SK-N-SH (cell line): Measurements from ENCODE around the gene ADAMTS17. TPM values are rescaled to one million over a fixed set of nuclear protein-coding genes. Genes with fewer than 3 reads are reported as not detected.

ENCODE experiments used
- CTCF ChIA-PET: fragments of 300-600, 350-600 bp; formaldehyde crosslinking; extraction: SDS; loops from one replicate; lab custom pipeline; 2021; lab: Yijun Ruan, JAX
- POLR2A ChIA-PET: fragments of 350-600 bp; sonication (Branson Sonifier 250); formaldehyde crosslinking; extraction: SDS; loops from one replicate; lab custom pipeline; 2020; ENCODE audit warnings: antibody characterized with exemption, inconsistent platforms; lab: Yijun Ruan, JAX
- DNase-seq: peaks from one replicate; pipeline ENCODE4 v3.0.0; 2012
- H2AFZ ChIP-seq: fragments of 200-600 bp; sonication (generic); 2 replicates; pipeline ENCODE4 v1.8.1; 2016; ENCODE audit warnings: antibody characterized with exemption, mild to moderate bottlenecking, low read depth
- H3F3A ChIP-seq: fragments of 200-600 bp; sonication (generic); replicated peaks from 2 replicates; pipeline ENCODE3; 2016; ENCODE audit warnings: antibody characterized with exemption, mild to moderate bottlenecking; ENCODE audit not compliant: insufficient read depth
- H3K27ac ChIP-seq, 2 experiments: fragments of 200-500 bp in 1 of 2; fragments of 200-600 bp in 1 of 2; sonication (Bioruptor generic) in 1 of 2; sonication (generic), shearing (Covaris generic) in 1 of 2; 2 replicates each; pipeline versions ENCODE4 v1.5.1 to v1.6.1; 2014 to 2016; ENCODE audit warnings: low read depth in 2 of 2, inconsistent platforms in 1 of 2, low read length in 1 of 2, mild to moderate bottlenecking in 1 of 2, mixed read lengths in 1 of 2
- H3K27me3 ChIP-seq: fragments of 200-600 bp; sonication (generic), shearing (Covaris generic); 2 replicates; pipeline ENCODE4 v1.6.1; 2016; ENCODE audit warnings: mixed run types; ENCODE audit not compliant: insufficient read depth
- H3K36me3 ChIP-seq, 2 experiments: fragments of 200-500 bp in 1 of 2; fragments of 200-600 bp in 1 of 2; sonication (Bioruptor generic) in 1 of 2; sonication (generic) in 1 of 2; replicated peaks in 1 of 2; 2 replicates each; pipeline versions ENCODE3 to v1.5.1; 2014 to 2016; ENCODE audit warnings: low read length in 1 of 2, mild to moderate bottlenecking in 1 of 2; ENCODE audit not compliant: insufficient read depth in 2 of 2, control insufficient read depth in 1 of 2
- H3K4me1 ChIP-seq, 2 experiments: fragments of 200-500 bp in 1 of 2; fragments of 200-600 bp in 1 of 2; sonication (Bioruptor generic) in 1 of 2; sonication (generic), shearing (Covaris generic) in 1 of 2; 2 replicates each; pipeline versions ENCODE4 v1.5.1 to v1.6.1; 2014 to 2016; ENCODE audit warnings: low read depth in 1 of 2, low read length in 1 of 2, mixed run types in 1 of 2; ENCODE audit not compliant: insufficient read depth in 2 of 2, control insufficient read depth in 1 of 2
- H3K4me2 ChIP-seq: fragments of 200-600 bp; sonication (generic), shearing (Covaris generic); 2 replicates; pipeline ENCODE4 v1.6.1; 2017; ENCODE audit warnings: mixed run types
- H3K4me3 ChIP-seq, 2 experiments: fragments of 200-500 bp in 1 of 2; fragments of 200-600 bp in 1 of 2; sonication (Bioruptor generic) in 1 of 2; sonication (generic), shearing (Covaris generic) in 1 of 2; 2 replicates each; pipeline versions ENCODE4 v1.5.1 to v1.8.1; 2014 to 2016; ENCODE audit warnings: low read depth in 2 of 2, inconsistent platforms in 1 of 2, low read length in 1 of 2, mild to moderate bottlenecking in 1 of 2, mixed read lengths in 1 of 2, moderate library complexity in 1 of 2
- H3K79me2 ChIP-seq: fragments of 200-600 bp; sonication (generic); 2 replicates; pipeline ENCODE4 v1.8.1; 2017; ENCODE audit warnings: mild to moderate bottlenecking; ENCODE audit not compliant: insufficient read depth
- H3K9ac ChIP-seq: fragments of 200-600 bp; sonication (generic); 2 replicates; pipeline ENCODE4 v1.6.1; 2017; ENCODE audit warnings: mixed run types
- H3K9me2 ChIP-seq: fragments of 200-600 bp; sonication (generic); 2 replicates; pipeline ENCODE4 v1.6.1; 2017; ENCODE audit warnings: mixed run types
- H3K9me3 ChIP-seq: fragments of 200-600 bp; sonication (generic); 2 replicates; pipeline ENCODE4 v1.6.1; 2017; ENCODE audit warnings: mixed run types, mild to moderate bottlenecking, moderate library complexity
- H4K20me1 ChIP-seq: fragments of 200-600 bp; sonication (generic); 2 replicates; pipeline ENCODE4 v1.6.1; 2017; ENCODE audit warnings: mild to moderate bottlenecking, mixed run types; ENCODE audit not compliant: insufficient read depth
- CHD2 ChIP-seq: fragments of 150-350 bp; IDR thresholded peaks from 2 replicates; pipeline ENCODE4 v1.6.1; 2018; ENCODE audit warnings: low read length; ENCODE audit not compliant: partially characterized antibody
- ELF1 ChIP-seq: IDR thresholded peaks from 2 replicates; pipeline ENCODE4 v1.4.0; 2012
- EP300 ChIP-seq, 2 experiments: IDR thresholded peaks; 2 replicates each; pipeline versions ENCODE4 v1.4.0 to v1.6.1; 2012; ENCODE audit warnings: borderline replicate concordance in 1 of 2, low read depth in 1 of 2, low read length in 1 of 2
- FOXJ3 ChIP-seq: sonication (generic); formaldehyde crosslinking; IDR thresholded peaks from 2 replicates; pipeline ENCODE4 v1.5.1; 2020; ENCODE audit warnings: mild to moderate bottlenecking, missing genetic modification reagents
- GABPA ChIP-seq: IDR thresholded peaks from 2 replicates; pipeline ENCODE4 v1.4.0; 2012; ENCODE audit warnings: low read depth, mild to moderate bottlenecking
- GATA2 ChIP-seq: sonication (generic); formaldehyde crosslinking; IDR thresholded peaks from 2 replicates; pipeline ENCODE4 v1.5.0; 2020; ENCODE audit warnings: mild to moderate bottlenecking, missing genetic modification reagents
- IRF3 ChIP-seq: fragments of 150-350 bp; IDR thresholded peaks from 2 replicates; pipeline ENCODE4 v1.6.1; 2016; ENCODE audit warnings: mild to moderate bottlenecking, low read depth, low read length
- JUND ChIP-seq: IDR thresholded peaks from 2 replicates; pipeline ENCODE4 v1.4.0; 2012
- REST ChIP-seq: IDR thresholded peaks from 2 replicates; pipeline ENCODE4 v1.6.1; 2012; ENCODE audit warnings: mild to moderate bottlenecking, low read depth, low read length, moderate library complexity
- RFX5 ChIP-seq: IDR thresholded peaks from 2 replicates; pipeline ENCODE4 v1.6.1; 2012; ENCODE audit warnings: mild to moderate bottlenecking, improper control_type of control experiment, low read length
- SMC3 ChIP-seq: IDR thresholded peaks from 2 replicates; pipeline ENCODE4 v1.6.1; 2012; ENCODE audit warnings: low read depth, low read length, improper control_type of control experiment
- TAF1 ChIP-seq: IDR thresholded peaks from 2 replicates; pipeline ENCODE4 v1.6.1; 2012; ENCODE audit warnings: low read depth, mild to moderate bottlenecking, low read length, moderate library complexity, borderline replicate concordance
- TEAD4 ChIP-seq: IDR thresholded peaks from 2 replicates; pipeline ENCODE4 v1.4.0; 2012; ENCODE audit warnings: mild to moderate bottlenecking, borderline replicate concordance; ENCODE audit not compliant: insufficient read depth
- USF2 ChIP-seq: fragments of 150-350 bp; IDR thresholded peaks from 2 replicates; pipeline ENCODE4 v1.6.1; 2017; ENCODE audit warnings: antibody characterized with exemption, low read length, low read depth, borderline replicate concordance
- WGBS: methylation state at CpG from one replicate; pipeline ENCODE4 v1.1.6; 2017; ENCODE audit warnings: low lambda C conversion rate; 5-methylcytosine and 5-hydroxymethylcytosine counted together
- polyA plus RNA-seq, 3 experiments: library from polyadenylated mRNA; depleted of rRNA; stranded (reverse); fragments of >200 nt; gene quantifications; 2 replicates each; pipeline ENCODE4 v1.2.3, GENCODE V29; 2012

Gene ADAMTS17
- polyA plus RNA-seq, 1 of the 3 experiments (the other 2 are of a cell fraction), result not detected

GRCh38 chr15:100002787-100003536 lies 338.8 kb downstream of the ADAMTS17 start:
- WGBS, result 33% methylated on average over 14 of the region's 17 CpGs
- CTCF ChIA-PET, result interaction anchor here (1.0 to 1.4 kb wide), 3 partner anchors 22 to 336 kb away, joined by 3 read pairs; no protein-coding TSS in a partner anchor
- no peaks in the 10 kb centered on the region for H3K79me2 ChIP-seq
- POLR2A ChIA-PET, result no interaction called here
- no peaks in the 10 kb centered on the region for H3K36me3 ChIP-seq
- H3K4me1 ChIP-seq, result peaks cover 0 to 14% of the 10 kb centered on the region in 2 experiments; a peak in 1 of 4 replicates
- H3K9me2 ChIP-seq, result no peaks in the 10 kb centered on the region
- no peak for TF ChIP-seq TAF1
- no peak for TF ChIP-seq GABPA
- TF ChIP-seq SMC3, result no peak
- TF ChIP-seq CHD2, result no peak
- TF ChIP-seq EP300 (IDR thresholded peaks at IDR 0.05; ENCODE audit: borderline replicate concordance in 1 of 2, low read depth in 1 of 2, low read length in 1 of 2), result no peak
- no peak for TF ChIP-seq ELF1
- TF ChIP-seq RFX5, result no peak
- H3F3A ChIP-seq, result no peaks in the 10 kb centered on the region
- H3K4me3 ChIP-seq, result no peak overlapping the region
- H3K27me3 ChIP-seq, result no peaks in the 10 kb centered on the region
- DNase-seq, result no peak
- H2AFZ ChIP-seq, result no peak overlapping the region
- H3K9me3 ChIP-seq, result no peaks in the 10 kb centered on the region
- H4K20me1 ChIP-seq, result no peaks in the 10 kb centered on the region
- no peak overlapping the region for H3K9ac ChIP-seq
- no peak overlapping the region for H3K4me2 ChIP-seq
- no peak overlapping the region for H3K27ac ChIP-seq

GRCh38 chr15:100002086-100002620 lies 339.6 kb downstream of the ADAMTS17 start:
- Histone ChIP-seq H3F3A (no peaks in the 10 kb centered on the region), H3K4me1 (peaks cover 0 to 22% of the 10 kb centered on the region in 2 experiments; a peak in 1 of 4 replicates), H2AFZ (no peak overlapping the region), H3K4me2 (no peak overlapping the region), H3K27me3 (no peaks in the 10 kb centered on the region), H3K79me2 (no peaks in the 10 kb centered on the region), H3K27ac (no peak overlapping the region), H3K36me3 (no peaks in the 10 kb centered on the region), H3K9me3 (no peaks in the 10 kb centered on the region), H3K9ac (no peak overlapping the region), H4K20me1 (no peaks in the 10 kb centered on the region), H3K9me2 (no peaks in the 10 kb centered on the region), H3K4me3 (no peak overlapping the region)
- CTCF ChIA-PET, result no interaction called here
- no peak for DNase-seq
- 35% methylated on average over 16 of the region's 16 CpGs for WGBS
- TF ChIP-seq USF2 (no peak), SMC3 (no peak), JUND (no peak), REST (no peak), GATA2 (CRISPR knock-in tag) (no peak), IRF3 (no peak), TEAD4 (no peak), CHD2 (no peak), TAF1 (no peak), FOXJ3 (CRISPR knock-in tag) (no peak)
- POLR2A ChIA-PET, result no interaction called here
